ENCODE measurements around the gene PID1.
"Not testable (repeated sequence)": the region's sequence is repeated elsewhere in the genome, so short reads cannot be mapped to it uniquely, and the experiment has no call there.

PID1 gene

DNA sequence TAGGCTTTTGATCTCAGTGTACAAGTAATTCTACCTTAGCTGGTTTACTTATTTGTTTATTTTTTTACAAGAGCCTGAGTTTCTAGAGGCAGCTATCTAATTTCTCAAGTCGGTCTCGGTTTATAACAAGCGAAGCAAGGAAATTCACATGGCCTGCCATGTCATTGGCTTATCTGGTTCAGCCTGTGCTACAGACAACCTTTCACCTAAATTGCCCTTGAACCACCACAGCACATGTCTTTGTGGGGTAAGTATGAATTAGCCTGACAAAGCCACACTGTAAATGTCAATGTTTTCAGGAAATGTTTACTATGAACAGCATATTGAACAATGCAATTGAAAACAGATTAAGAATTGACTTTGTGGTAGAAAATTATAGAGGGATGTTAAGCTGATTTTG, 167.1 kb downstream of the PID1 start:
- DNase-seq = no peak

DNA sequence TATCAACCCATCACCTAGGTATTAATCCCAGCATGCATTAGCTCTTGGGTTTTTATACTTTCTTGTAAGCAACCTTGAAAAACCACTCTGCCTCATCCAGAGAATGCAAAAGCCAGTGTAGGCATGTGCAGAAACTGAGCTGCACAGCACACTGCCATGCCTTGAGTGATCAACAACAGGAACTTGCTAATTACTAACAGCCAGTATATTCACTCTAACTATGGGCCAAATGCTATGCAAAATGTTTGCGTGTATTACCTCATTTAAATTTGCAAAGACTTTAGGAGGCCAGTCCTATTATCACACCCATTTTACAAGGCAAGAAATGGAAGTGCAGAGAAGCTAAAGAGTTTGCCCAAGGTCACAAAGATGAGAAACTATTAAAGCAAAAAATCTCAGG, 169.8 kb downstream of the PID1 start:
- no peak for DNase-seq

- DNase-seq = no peak
These were observed 171.9 kb downstream of the PID1 start for GRCh38 chr2:229099231-229099630.

GRCh38 chr2:229098801-229099200, 172.3 kb downstream of the PID1 start:
- no peak for DNase-seq

DNA sequence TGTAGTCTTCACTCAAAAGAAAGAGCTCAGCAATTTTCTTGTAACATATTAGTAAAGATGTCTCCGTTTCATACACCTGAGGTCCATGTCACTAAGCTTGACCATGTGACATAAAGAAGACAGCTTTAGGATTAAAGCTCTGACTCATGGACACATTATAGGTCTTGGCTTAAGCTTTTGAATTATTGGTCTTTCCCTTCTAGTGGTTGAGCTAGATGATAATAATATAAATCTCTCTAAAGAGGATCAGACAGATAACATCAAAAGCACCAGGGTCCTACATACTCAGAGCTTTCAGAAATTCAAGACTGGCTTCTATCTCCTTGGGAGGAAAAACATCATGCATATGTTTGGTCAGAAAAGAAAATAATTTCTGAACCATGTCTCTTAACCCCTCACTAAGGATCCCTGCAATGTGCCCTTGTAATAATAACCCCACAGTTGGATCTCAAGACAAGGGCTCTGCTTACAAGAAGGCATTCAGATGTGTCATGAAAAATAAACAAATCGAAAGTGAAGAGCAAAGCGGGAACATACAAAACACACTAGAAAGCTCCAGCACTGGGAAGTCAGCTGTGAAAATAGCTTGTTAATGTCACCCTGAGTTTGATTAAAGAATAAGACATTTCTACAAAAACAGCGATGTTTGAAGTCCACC, 174.5 kb downstream of the PID1 start:
- no peak for DNase-seq

- no peak for DNase-seq
These were observed 175.6 kb downstream of the PID1 start for GRCh38 chr2:229095472-229095871.

DNA sequence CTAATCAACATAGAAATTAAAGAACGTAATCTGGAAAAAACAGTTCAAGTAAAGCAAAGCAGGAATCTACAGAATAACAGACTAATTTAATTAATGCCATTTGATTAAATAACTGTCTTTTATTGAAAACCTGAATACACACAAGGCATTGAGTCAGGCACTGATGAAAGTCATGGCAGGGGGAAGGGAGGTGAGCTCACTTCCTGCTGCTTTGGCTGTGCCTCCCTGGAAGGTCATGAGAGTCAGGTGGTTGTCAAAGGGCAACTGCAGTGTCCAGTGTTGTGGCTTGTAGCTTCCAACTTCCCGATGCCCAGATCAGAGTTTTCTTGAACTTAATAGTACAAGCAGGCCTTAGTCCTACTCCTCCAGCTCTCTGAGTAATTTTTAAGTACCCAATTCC, 180.9 kb downstream of the PID1 start:
- DNase-seq = no peak

- no peak for DNase-seq
These were observed 181.3 kb downstream of the PID1 start for GRCh38 chr2:229089776-229090175.

DNA sequence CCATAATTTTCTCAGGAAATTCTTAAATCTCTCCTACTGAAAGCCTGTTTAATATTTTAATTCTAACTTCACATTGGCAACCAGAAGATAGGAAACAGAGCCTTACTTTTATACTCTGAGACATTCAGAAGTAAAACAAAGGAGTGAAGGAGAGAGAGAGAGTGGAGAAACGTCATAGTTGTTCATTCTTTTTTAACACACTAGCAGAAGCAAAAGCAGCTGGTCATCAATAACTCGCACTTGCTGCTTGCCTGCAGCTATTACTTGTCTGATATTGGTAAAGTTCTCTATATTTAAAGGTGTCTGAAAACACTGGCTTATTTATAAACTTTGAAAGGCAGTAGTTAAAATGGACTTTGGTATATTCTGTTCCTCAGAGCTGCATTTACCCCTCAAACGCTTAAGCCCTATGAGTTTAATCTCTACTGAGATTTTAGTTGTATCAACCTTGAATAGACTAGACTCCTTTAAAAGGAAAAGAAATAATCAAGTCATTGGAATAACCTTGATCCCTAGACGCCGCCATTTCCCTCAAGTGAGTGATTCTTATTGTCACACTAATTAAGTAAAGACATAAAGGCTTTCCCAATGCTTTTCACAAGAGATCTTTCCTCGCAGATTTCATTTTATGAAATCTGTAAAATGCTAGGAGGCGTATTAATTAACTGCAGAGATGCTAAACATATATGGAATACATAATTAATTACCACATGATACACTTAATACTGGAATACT, 182.0 kb downstream of the PID1 start:
- no peak for DNase-seq

DNA sequence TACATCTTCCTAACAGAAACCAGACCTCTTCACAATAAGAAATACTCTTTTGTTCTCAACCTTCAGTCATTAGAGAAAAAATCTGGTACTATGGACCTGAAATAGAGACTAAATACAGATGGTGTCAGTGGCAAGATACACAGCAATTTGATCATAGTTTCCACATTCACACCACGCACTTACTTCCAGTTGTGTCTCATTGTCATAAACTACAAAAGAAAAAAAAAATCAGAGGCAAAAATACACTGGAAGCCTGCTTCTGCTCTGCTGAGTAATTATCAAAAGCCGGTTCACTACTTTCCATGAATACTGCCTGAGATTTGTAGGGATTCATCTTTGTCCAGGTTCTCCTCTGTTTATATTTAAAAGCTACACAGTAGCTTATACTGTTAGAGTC, 182.6 kb downstream of the PID1 start:
- DNase-seq = no peak

- DNase-seq = no peak
These were observed 183.1 kb downstream of the PID1 start for GRCh38 chr2:229087843-229088516.

- no peak for DNase-seq
These were observed 183.8 kb downstream of the PID1 start for GRCh38 chr2:229087267-229087666.

- no peak for DNase-seq
These were observed 185.6 kb downstream of the PID1 start for GRCh38 chr2:229085439-229085838.

DNA sequence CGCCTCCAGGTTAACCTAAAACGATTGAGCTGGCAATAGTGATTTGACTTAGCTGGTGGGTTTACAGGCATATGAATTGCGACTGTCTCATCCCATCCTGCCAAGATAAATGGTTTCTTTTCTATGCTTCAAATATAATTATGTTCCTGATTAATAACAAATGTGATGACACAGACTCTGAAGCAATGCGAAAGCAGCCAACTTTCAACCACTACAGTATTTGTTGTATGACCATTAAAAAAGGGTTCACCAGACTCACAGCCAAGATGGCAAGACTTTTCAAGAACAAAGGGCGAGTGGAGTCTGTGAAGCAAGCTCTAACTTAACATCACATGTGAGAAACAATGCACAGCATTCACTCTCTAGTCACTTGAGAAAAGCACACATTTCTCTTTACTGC, 186.6 kb downstream of the PID1 start:
- DNase-seq = no peak

DNA sequence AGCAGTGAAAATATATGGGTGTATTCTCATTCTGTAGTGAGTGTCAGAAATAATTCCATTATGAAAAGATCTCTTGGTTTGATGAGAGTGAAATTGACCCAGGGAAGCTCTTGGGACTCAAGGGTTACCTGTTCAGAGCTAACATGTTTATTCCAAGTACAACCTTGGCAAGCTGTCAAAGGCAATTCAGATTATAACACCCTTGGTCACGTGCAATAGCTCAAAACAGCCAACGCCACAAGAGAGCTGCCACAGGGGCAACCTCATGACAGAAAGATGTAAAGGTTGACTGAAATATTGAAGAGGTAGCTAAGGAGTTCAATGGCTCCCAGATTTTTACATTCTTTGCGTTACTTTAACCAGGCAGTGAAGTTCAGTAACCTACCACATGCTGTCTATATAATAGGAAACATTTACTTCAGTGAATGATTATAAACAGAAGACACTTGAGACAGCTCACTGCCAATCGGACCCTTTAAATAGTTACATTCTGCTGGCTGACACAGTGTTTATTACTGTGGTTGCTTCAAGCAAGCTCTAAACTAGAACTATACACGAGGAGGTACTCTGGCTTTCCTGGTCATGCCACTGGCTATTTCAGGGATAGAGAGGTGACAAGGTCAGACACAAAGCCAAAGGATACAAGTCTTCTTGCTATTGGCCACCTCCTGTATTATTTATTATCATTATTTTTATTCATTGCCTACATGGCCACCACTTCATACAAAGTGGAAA, 187.3 kb downstream of the PID1 start:
- peak; percentile 95 for DNase-seq

DNA sequence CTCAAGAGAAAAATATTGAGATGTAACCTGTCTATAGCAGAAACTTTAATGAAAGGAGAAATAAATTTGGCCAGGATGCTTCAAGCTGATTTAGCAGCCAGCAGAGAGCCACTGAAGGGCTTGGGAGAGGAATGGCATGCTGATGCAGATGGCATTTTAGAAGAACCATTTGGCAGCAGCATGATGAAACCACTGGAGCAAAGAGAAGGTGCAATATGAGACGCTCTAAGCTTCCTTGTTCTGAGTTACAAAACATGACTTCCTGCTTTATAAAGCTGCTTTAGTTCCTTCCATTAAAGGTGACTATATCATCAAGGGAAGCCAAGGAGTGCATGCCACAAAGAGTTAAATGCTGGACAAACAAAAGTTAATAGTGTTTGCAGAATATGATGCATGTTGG, 189.7 kb downstream of the PID1 start:
- DNase-seq = no peak

DNA sequence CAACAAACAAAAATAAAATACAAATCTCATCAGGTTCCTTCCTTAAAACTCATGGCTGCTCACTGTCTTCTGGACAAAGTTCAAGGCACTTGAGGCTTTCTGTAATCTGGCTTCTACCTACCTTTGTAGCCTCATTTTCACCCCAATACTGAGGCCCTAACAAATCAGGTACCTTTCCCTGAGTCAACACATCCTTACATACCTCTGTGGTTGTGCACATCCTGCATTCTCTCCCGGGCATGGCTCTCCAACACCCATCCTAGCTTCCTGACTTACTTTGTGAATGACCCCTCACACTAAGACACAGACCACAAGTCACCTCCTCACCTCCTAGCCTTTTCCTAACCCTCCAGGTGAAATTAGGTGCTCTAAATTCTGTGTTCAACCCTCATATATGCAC, 190.9 kb downstream of the PID1 start:
- no peak for DNase-seq

DNA sequence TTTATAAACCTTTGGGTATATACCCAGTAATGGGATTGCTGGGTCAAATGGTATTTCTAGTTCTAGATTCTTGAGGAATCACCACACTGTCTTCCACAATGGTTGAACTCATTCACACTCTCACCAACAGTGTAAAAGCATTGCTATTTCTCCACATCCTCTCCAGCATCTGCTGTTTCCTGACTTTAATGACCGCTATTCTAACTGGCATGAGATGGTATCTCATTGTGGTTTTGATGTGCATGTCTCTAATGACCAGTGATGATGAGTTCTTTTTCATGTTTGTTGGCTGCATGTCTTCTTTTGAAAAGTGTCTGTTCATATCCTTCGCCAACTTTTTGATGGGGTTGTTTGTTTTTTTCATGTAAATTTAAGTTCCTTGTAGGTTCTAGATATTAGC, 194.2 kb downstream of the PID1 start:
- not testable (repeated sequence) for DNase-seq

DNA sequence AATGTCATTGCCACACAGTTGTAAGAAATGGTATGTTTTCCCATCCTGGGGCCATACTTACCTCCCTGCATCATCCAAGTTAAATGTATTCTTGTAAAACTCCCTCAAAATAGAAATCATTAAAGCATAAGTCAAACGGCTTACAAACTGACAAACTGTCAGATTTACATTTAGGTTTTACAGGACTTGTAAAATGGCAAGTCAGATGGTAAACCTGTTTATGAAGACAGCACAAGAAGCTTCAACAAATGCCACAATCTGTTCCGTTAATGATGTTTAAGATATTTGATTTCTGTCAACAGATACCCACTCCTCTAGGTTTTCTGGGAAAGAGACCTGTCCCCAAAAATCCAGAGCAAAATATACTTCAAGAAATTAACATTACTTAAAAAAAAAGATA, 197.2 kb downstream of the PID1 start:
- DNase-seq = no peak

GRCh38 chr2:229071292-229071976, 199.7 kb downstream of the PID1 start:
- no peak for DNase-seq

DNA sequence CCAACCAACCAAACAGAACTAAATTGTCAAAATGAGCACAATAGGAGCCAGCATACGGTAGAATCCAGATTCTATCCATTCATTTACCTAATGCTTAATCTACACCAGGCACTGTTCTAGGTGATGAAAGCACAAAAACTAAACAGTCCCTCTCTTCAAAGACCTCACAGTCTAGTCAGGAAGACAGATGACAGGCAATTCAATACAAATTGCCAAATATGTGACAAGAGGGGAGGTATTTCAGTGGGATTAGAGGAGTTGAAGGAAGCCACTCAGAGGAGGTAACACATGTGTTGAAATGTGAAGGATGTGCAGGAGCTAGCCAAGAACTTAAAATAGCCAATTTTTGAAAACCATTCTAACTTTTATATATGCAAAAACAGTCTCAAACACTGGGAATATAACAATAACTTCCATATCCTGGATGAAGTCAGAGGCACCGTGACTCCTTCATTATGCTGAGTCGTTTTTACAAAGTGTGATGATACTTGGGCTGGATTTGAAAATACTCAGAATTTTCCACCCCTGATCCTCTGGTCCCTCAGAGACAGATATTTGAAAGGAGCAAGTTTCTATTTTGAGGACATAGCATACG, 204.9 kb downstream of the PID1 start:
- DNase-seq = no peak

- DNase-seq = no peak
These were observed 206.3 kb downstream of the PID1 start for GRCh38 chr2:229064749-229065148.

DNA sequence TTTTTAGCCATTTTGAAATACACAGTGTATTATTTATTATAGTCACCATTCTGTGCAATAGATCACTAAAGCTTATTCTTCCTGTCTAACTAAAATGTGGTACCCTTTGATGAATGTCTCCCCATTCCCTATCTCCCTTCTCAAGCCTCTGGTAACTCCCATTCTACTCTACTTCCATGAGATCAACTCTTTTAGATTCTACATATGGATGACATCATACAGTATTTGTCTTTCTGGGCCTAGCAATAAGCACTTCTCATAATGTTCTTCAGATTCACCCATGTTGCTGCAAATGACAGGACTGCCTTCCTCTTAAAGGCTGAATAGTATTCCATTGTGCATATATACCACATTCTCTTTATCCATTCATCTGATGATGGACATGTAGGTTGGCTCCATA, 210.9 kb downstream of the PID1 start:
- DNase-seq = no peak
